Activated CD4-positive, alpha-beta T cell treated with anti-CD3 and anti-CD28 coated beads, Interleukin-2, amount 10 ng/mL, durations not matched to agents 7 days and 5 days (primary cell): Measurements from ENCODE around the gene NR2F1-AS1. TPM values are rescaled to one million over a fixed set of nuclear protein-coding genes. Genes with fewer than 3 reads are reported as not detected.

Experiments used
- CTCF ChIA-PET: fragments of 350-600 bp; sonication (Branson Sonifier 250); formaldehyde crosslinking; loops from one replicate; lab custom pipeline; 2021; ENCODE audit warnings: antibody characterized with exemption; lab: Charles Lee
- POLR2A ChIA-PET: fragments of 350-600 bp; sonication (Branson Sonifier 250); formaldehyde crosslinking; loops from one replicate; lab custom pipeline; 2021; ENCODE audit warnings: antibody characterized with exemption; lab: Charles Lee
- DNase-seq: peaks from one replicate; pipeline ENCODE4 v3.0.0-alpha.2; 2020
- H3K27ac Mint-ChIP-seq: one replicate; pipeline ENCODE4 v1.8.0; 2021; ENCODE audit warnings: mild to moderate bottlenecking, moderate library complexity, mixed read lengths
- H3K27me3 Mint-ChIP-seq: one replicate; pipeline ENCODE4 v1.8.0; 2021; ENCODE audit warnings: mixed read lengths
- H3K36me3 Mint-ChIP-seq: one replicate; pipeline ENCODE4 v1.8.0; 2021; ENCODE audit warnings: low read depth, mixed read lengths
- H3K4me1 Mint-ChIP-seq: one replicate; pipeline ENCODE4 v1.8.0; 2021; ENCODE audit warnings: mixed read lengths
- H3K4me3 Mint-ChIP-seq: one replicate; pipeline ENCODE4 v1.8.0; 2021; ENCODE audit warnings: mild to moderate bottlenecking, moderate library complexity, mixed read lengths
- H3K9me3 Mint-ChIP-seq: one replicate; pipeline ENCODE4 v1.8.0; 2021; ENCODE audit warnings: mixed read lengths
- total RNA-seq, 2 experiments: library from RNA; stranded (reverse); gene quantifications; one replicate each; pipeline ENCODE4 v1.2.3, GENCODE V29; 2021

The NR2F1-AS1 gene
- total RNA-seq, 2 experiments from 2014 or later, result not detected

DNA sequence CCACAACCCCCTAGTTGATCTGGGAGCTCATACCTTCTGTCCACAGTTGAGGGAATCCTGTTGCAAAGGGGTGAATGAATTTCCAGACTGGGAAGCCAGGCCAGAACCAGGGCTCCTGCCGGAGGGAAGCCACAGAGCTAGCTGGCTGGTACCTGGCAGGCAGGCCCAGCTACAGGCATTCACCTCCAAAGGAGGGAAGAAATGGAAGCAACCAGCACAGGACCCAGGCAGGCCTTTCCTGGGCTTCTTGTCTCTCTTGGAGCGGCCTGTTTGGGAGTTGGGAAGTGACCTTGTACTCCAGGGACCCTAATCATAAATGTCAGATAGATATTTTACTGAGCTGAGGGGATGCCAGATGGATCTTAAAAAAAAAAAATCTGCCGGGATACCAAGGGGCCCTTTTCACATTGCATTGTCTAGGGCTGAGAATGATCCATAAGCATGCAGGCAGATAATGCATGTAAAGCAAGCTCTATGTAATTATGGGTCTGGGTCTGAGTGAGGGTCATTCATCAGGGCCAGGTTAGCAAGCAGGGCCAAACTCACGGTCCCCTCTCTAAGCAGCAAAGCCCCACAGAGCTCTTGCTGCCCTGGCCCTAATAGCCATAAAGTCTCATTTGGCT, 10.4 kb upstream of the NR2F1-AS1 start:
- Mint-ChIP-seq H3K27me3 (peaks cover 91% of the 10 kb centered on the region), H3K4me1 (peaks cover 15% of the 10 kb centered on the region), H3K4me3 (no peak overlapping the region), H3K27ac (no peak overlapping the region), H3K9me3 (no peaks in the 10 kb centered on the region), H3K36me3 (peaks cover 13% of the 10 kb centered on the region)
- CTCF ChIA-PET, result no interaction called here
- DNase-seq, result no peak
- POLR2A ChIA-PET, result no interaction called here

DNA sequence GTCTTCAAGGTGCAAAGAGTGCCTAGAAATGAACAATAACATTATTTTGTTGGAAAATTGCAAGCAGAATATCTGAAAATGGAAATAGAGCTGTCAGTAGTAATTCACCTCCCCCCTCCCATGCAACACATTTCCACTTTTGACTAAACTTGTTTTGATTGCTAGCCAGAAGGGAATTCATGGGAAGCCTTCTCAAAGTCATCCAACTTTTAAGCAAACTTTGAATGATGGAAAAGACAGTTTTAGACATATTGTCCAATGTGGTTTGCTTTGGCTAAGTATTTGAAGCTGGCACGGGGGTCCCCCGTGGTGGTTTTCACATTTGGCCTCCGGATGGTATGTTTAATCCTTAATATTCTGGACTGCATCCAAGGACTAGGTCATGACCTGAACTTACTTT, 9.5 kb upstream of the NR2F1-AS1 start:
- ChIA-PET POLR2A (no interaction called here), CTCF (no interaction called here)
- Mint-ChIP-seq H3K36me3 (peaks cover 7% of the 10 kb centered on the region), H3K4me1 (peaks cover 19% of the 10 kb centered on the region), H3K4me3 (no peak overlapping the region), H3K27ac (no peak overlapping the region), H3K9me3 (no peaks in the 10 kb centered on the region), H3K27me3 (peaks cover 90% of the 10 kb centered on the region)
- DNase-seq, result no peak

DNA sequence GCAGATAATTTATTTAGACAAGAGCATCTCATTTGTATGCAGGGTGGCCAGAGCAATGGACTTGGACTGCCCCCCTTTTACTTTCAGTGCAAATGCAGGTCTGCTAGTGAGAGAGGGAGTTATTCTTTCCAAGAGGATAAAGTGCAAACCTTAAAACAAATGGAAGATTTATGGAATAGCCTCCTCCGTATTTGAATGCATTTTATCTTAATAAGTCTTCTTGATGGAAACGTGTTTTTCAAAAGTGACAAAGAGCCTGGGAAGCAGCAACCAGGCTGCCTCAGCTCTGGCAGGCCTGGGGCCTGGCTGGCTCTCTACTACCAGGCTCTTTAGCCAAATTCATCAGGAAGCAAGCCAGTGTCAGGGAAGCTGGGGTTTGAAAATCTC, 8.8 kb upstream of the NR2F1-AS1 start:
- Mint-ChIP-seq H3K4me3 (no peak overlapping the region), H3K27ac (no peak overlapping the region), H3K36me3 (peaks cover 7% of the 10 kb centered on the region), H3K9me3 (no peaks in the 10 kb centered on the region), H3K27me3 (peaks cover 86% of the 10 kb centered on the region), H3K4me1 (peaks cover 18% of the 10 kb centered on the region)
- no peak for DNase-seq
- ChIA-PET POLR2A (no interaction called here), CTCF (no interaction called here)

DNA sequence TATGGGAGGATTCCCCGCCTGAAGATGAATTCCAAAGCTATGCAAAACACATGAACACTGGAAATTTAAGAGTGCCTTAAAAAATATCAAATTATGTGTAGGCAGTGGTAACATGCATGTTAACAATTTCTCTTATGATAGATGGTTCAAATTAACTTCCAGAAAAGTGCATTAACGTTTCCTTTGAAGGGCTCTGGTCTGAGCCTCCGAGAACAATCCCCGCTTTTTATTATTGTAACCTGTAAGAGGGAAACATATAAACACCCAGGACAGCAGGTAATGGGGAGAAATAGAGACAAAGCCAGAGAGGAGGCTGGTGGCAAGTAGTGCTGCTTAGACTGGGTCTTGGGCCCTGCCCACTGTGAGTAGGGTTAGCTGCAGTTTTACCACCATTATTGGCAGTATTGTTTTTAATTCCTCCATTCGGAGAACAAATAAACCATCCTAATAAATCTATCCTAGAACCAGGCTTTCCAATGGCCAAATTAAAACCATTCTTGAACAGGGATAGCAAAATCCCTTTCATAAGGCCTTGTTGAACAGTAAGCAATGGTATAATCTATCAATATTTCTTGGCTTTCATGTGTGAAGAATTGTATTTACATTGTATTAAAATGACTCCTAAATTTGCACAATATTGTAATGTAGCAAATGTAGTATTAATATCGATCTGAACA, 8.3 kb upstream of the NR2F1-AS1 start:
- Mint-ChIP-seq H3K36me3 (peaks cover 7% of the 10 kb centered on the region), H3K27me3 (peaks cover 81% of the 10 kb centered on the region), H3K4me3 (peak overlapping the region; percentile 57), H3K27ac (peak overlapping the region; percentile 51), H3K4me1 (peaks cover 18% of the 10 kb centered on the region), H3K9me3 (no peaks in the 10 kb centered on the region)
- POLR2A ChIA-PET, result no interaction called here
- CTCF ChIA-PET, result interaction anchor here (1.4 kb wide), 1 partner anchor 8 kb away, joined by 5 read pairs; no protein-coding TSS in a partner anchor
- no peak for DNase-seq

- CTCF ChIA-PET, result interaction anchor here (1.0 to 1.7 kb wide), 3 partner anchors 9 to 19 kb away, joined by 3 to 5 read pairs (median 3); no protein-coding TSS in a partner anchor
- POLR2A ChIA-PET, result no interaction called here
- DNase-seq, result no peak
- Mint-ChIP-seq H3K4me3 (peak overlapping the region; percentile 57), H3K36me3 (peaks cover 7% of the 10 kb centered on the region), H3K27me3 (peaks cover 75% of the 10 kb centered on the region), H3K27ac (peak overlapping the region; percentile 51), H3K4me1 (peaks cover 20% of the 10 kb centered on the region), H3K9me3 (no peaks in the 10 kb centered on the region)
These were observed 7.5 kb upstream of the NR2F1-AS1 start for GRCh38 chr5:93588352-93589151.

DNA sequence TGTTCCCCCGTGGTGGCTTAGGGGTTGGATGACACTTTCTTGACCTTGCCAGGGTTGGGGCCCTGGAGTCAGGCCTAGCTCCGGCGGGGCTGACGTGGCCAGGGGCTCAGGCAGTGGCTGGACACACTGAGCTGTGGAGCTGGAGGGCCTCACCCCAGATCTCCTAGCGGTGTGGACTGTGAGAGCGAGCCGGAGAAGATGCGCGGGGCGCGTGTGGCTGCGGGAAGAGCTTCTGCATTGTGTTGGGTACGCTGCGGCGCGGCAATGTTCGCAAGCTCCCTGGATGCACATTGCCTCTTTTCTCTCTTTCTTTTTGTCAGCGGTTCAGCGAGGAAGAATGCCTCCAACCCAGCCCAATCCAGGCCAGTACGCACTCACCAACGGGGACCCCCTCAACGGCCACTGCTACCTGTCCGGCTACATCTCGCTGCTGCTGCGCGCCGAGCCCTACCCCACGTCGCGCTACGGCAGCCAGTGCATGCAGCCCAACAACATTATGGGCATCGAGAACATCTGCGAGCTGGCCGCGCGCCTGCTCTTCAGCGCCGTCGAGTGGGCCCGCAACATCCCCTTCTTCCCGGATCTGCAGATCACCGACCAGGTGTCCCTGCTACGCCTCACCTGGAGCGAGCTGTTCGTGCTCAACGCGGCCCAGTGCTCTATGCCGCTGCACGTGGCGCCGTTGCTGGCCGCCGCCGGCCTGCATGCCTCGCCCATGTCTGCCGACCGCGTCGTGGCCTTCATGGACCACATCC, 6.8 kb upstream of the NR2F1-AS1 start:
- POLR2A ChIA-PET, result interaction anchor here (0.6 kb wide), 1 partner anchor 9 kb away, joined by 5 read pairs; no protein-coding TSS in a partner anchor
- Mint-ChIP-seq H3K27ac (peak overlapping the region; percentile 42), H3K27me3 (peaks cover 67% of the 10 kb centered on the region), H3K4me1 (peaks cover 21% of the 10 kb centered on the region), H3K4me3 (peak overlapping the region; percentile 16), H3K36me3 (peaks cover 7% of the 10 kb centered on the region), H3K9me3 (no peaks in the 10 kb centered on the region)
- DNase-seq, result no peak
- CTCF ChIA-PET, result interaction anchor here (1.0 to 1.9 kb wide), 4 partner anchors 8 to 20 kb away, joined by 3 to 5 read pairs (median 4); no protein-coding TSS in a partner anchor

DNA sequence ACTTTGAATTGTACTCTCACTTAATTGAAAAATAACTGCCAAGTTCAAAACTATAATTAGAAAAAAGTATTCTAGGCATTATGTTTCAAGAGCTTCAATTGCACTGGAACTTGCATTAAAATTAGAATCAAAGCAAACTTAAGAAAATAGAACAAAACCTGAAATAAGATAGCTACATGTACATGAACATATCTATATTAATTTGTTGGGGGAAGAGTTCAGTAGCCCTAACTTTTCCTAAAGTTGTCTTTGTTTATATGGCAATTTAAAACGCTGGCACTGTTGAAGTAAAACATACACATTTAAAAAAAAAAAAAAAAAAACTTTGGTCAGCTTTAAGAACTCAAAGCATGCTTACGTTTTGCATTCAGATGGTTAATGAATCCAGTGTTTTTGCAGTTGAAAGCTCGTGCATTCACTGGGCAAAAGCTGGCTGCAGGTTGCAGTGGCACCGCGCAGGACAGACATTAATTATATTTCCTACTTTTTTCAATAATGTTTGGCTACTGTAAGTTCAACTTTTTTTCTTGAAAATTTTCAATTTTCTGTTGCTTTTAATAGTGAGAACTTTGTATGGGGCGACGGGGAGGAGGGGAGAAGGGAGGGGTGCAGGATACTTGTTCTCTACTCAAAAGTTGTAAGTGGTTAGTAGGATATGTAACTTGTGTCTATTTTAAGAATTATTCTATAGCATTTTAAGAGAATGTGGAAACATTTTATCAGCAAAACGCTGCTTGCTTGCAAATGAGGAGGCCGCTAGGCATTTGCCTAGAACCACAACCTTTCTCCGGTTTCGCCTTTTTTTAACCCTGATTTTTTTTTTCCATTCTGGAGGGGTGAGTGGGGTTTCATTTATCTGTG, 5.9 kb upstream of the NR2F1-AS1 start:
- H3K36me3 Mint-ChIP-seq, result peaks cover 7% of the 10 kb centered on the region
- H3K4me3 Mint-ChIP-seq, result no peak overlapping the region
- no peak for DNase-seq
- peaks cover 60% of the 10 kb centered on the region for H3K27me3 Mint-ChIP-seq
- no peaks in the 10 kb centered on the region for H3K9me3 Mint-ChIP-seq
- H3K27ac Mint-ChIP-seq, result peak overlapping the region; percentile 42
- POLR2A ChIA-PET, result interaction anchor here (0.6 kb wide), 1 partner anchor 8 kb away, joined by 5 read pairs; no protein-coding TSS in a partner anchor
- peaks cover 21% of the 10 kb centered on the region for H3K4me1 Mint-ChIP-seq
- CTCF ChIA-PET, result interaction anchor here (0.6 to 1.9 kb wide), 4 partner anchors 9 to 300 kb away, joined by 3 to 5 read pairs (median 3); no protein-coding TSS in a partner anchor

DNA sequence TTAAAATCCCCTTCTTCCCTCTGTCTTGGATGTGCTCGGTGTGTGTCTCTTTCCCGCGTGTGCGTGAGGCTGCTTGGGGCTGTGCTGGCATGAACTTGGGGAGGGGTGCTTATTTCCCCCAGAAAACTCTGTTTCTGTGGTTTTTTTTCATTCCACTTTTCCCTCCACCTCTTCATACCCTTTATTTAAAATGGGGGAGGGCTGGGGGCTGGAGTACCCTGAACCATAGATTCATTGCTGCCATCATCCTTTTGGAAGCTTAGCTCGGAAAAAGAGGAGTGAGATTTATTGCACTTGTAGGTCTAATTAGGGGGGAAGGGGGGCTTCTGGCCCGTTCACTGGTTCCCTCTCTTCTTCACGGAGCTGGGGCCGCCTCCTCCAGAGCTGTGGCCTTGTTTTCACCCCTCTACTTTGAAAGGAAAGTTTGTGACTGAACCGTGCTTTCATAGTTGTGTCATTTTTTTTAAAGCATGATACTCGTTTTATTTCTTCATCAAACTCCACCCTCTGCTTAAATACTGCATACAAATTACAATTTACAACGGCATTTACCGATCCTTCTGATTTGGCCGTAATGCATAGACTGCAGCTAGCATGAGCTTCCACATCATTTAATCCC, 4.9 kb upstream of the NR2F1-AS1 start:
- no peak for DNase-seq
- Mint-ChIP-seq H3K4me1 (peaks cover 22% of the 10 kb centered on the region), H3K27me3 (peaks cover 51% of the 10 kb centered on the region), H3K4me3 (peak overlapping the region; percentile 40), H3K27ac (no peak overlapping the region), H3K9me3 (no peaks in the 10 kb centered on the region), H3K36me3 (peaks cover 7% of the 10 kb centered on the region)
- CTCF ChIA-PET, result interaction anchor here (0.7 to 1.9 kb wide), 2 partner anchors 10 kb away, joined by 3 to 5 read pairs; no protein-coding TSS in a partner anchor
- POLR2A ChIA-PET, result interaction anchor here (0.5 kb wide), 1 partner anchor 474 kb away, joined by 4 read pairs; no protein-coding TSS in a partner anchor

DNA sequence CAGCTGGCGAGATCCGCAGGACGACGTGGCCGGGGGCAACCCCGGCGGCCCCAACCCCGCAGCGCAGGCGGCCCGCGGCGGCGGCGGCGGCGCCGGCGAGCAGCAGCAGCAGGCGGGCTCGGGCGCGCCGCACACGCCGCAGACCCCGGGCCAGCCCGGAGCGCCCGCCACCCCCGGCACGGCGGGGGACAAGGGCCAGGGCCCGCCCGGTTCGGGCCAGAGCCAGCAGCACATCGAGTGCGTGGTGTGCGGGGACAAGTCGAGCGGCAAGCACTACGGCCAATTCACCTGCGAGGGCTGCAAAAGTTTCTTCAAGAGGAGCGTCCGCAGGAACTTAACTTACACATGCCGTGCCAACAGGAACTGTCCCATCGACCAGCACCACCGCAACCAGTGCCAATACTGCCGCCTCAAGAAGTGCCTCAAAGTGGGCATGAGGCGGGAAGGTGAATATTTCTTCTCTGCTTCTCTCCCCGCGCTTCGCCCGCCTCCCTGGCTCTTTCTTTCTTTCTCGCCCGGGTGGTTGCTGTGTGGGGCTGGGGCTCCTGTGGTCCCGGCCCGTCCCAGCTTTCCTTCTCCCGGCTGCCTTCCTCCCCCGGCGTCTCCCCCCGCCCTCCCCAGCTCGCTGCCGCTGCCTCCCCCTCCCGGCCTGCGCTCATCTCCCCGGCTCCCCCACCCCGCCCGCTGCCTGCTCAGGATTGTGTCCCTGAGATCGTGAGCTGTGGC, 4.2 kb upstream of the NR2F1-AS1 start:
- no peak overlapping the region for H3K27ac Mint-ChIP-seq
- peak overlapping the region; percentile 44 for H3K4me3 Mint-ChIP-seq
- ChIA-PET CTCF (no interaction called here), POLR2A (interaction anchor here (0.5 kb wide), 1 partner anchor 474 kb away, joined by 4 read pairs; no protein-coding TSS in a partner anchor)
- H3K27me3 Mint-ChIP-seq, result peaks cover 52% of the 10 kb centered on the region
- peaks cover 28% of the 10 kb centered on the region for H3K4me1 Mint-ChIP-seq
- no peak for DNase-seq
- H3K9me3 Mint-ChIP-seq, result no peaks in the 10 kb centered on the region
- peaks cover 7% of the 10 kb centered on the region for H3K36me3 Mint-ChIP-seq

DNA sequence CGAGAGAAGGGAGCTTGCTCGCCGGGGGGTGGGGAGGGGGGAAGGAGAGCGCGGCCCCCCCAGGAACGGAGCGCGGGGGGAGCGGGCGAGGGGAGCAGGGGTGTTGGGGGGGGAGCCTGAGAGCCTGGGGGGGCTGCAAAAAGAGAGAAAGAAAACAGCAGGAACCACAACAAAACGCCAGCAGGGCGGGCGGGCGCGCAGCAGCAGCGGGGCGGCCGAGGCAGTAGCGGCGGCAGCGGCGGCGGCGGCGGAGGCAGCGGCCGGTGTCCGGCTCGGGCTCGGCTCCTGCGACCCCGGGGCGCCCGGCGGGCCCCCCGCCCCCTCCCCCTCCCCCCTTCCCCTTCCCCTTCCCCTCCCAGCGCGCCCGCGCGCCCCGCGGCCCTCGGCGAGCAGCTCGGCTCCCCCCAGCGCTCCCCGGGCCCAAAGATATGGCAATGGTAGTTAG, 3.6 kb upstream of the NR2F1-AS1 start:
- POLR2A ChIA-PET, result no interaction called here
- H3K4me3 Mint-ChIP-seq, result peak overlapping the region; percentile 10
- H3K4me1 Mint-ChIP-seq, result peaks cover 31% of the 10 kb centered on the region
- no peak overlapping the region for H3K27ac Mint-ChIP-seq
- no peaks in the 10 kb centered on the region for H3K9me3 Mint-ChIP-seq
- peaks cover 7% of the 10 kb centered on the region for H3K36me3 Mint-ChIP-seq
- CTCF ChIA-PET, result no interaction called here
- no peak for DNase-seq
- peaks cover 50% of the 10 kb centered on the region for H3K27me3 Mint-ChIP-seq
